Activated naive CD8-positive, alpha-beta T cell treated with anti-CD3 and anti-CD28 coated beads, Interleukin-2, amount 50 U/mL, for 24 hours (primary cell): ENCODE data around the gene AGO1.

Source experiments
- ATAC-seq: fragments of 150-1000 bp; cut with Tn5 transposase; one replicate; pipeline ENCODE4 v1.10.0; 2021
- DNase-seq: peaks from one replicate; pipeline ENCODE4 v3.0.0; 2021
- H3K27ac Mint-ChIP-seq: one replicate; pipeline ENCODE4 v1.8.0; 2021; ENCODE audit warnings: mild to moderate bottlenecking, mixed read lengths
- H3K27me3 Mint-ChIP-seq: one replicate; pipeline ENCODE4 v1.8.0; 2021; ENCODE audit warnings: mixed read lengths
- H3K36me3 Mint-ChIP-seq: one replicate; pipeline ENCODE4 v1.8.0; 2021; ENCODE audit warnings: low read depth, mixed read lengths
- H3K4me1 Mint-ChIP-seq: one replicate; pipeline ENCODE4 v1.8.0; 2021; ENCODE audit warnings: mixed read lengths
- H3K4me3 Mint-ChIP-seq: one replicate; pipeline ENCODE4 v1.8.0; 2021; ENCODE audit warnings: mild to moderate bottlenecking, moderate library complexity, mixed read lengths
- H3K9me3 Mint-ChIP-seq: one replicate; pipeline ENCODE4 v1.8.0; 2021; ENCODE audit warnings: mixed read lengths

Gene AGO1

GRCh38 chr1:35882945-35883634 is at the start of gene AGO1:
Gene AGO1 (plus strand): TSS chr1:35883209. CDS start chr1:35883422, 213 bp downstream.
- ATAC-seq (peak; percentile 97), DNase-seq (peak; percentile 98)
- Mint-ChIP-seq H3K36me3 (no peaks in the 10 kb centered on the region), H3K4me1 (peaks cover 45% of the 10 kb centered on the region), H3K9me3 (no peaks in the 10 kb centered on the region), H3K27me3 (peaks cover 3% of the 10 kb centered on the region), H3K4me3 (peak within 1 kb of the TSS; percentile 90), H3K27ac (peak within 1 kb of the TSS; percentile 79)

DNA sequence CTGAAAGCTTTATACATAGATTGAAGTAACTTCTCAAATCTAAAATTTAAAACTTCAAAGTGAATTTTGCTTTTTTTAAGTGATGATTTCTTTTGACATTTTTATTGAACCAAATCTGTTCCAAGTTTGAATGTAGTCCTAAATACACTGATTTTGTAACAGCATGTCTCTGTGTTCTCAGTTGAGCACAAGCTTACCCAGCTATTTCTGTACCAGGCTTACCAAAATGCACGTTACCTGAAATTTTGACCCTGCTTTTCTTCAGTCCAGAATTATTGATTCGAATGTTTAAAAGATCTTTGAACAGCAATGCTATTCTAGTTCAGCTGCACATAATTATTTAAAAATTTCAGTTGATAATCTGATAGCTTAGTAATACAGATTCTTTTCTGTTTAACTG is 49.6 kb upstream of the AGO1 start:
- Mint-ChIP-seq H3K27ac (no peak overlapping the region), H3K4me1 (no peaks in the 10 kb centered on the region), H3K36me3 (peaks cover 13% of the 10 kb centered on the region), H3K4me3 (no peak overlapping the region), H3K9me3 (no peaks in the 10 kb centered on the region), H3K27me3 (no peaks in the 10 kb centered on the region)
- ATAC-seq, result no peak
- no peak for DNase-seq

DNA sequence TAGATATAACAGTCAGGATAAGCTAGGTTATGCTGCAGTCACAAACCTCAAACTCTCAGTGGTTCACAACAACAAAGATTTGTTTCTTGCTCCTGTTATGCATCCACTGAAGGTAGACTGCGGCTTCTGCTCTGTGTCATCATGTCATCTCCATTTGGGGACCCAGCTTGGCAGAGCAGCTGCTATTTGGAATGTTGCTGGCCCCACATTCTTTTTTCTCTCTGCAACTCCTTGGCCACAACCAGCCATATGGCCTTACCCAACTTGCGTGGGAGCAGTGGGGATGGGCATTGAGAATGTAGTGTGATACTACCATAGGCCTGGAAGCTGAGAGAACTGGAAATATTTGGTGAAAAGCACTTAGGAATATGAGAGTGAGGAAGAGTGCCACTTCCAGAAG is 48.8 kb upstream of the AGO1 start:
- no peaks in the 10 kb centered on the region for H3K4me1 Mint-ChIP-seq
- peaks cover 15% of the 10 kb centered on the region for H3K36me3 Mint-ChIP-seq

GRCh38 chr1:35835398-35835797 is 47.6 kb upstream of the AGO1 start:
- Mint-ChIP-seq H3K4me1 (no peaks in the 10 kb centered on the region), H3K27me3 (no peaks in the 10 kb centered on the region), H3K27ac (no peak overlapping the region), H3K9me3 (no peaks in the 10 kb centered on the region), H3K4me3 (no peak overlapping the region), H3K36me3 (peaks cover 15% of the 10 kb centered on the region)
- DNase-seq, result no peak
- no peak for ATAC-seq

More for the DNA sequence above, 48.8 kb upstream of the AGO1 start:
- Mint-ChIP-seq H3K27ac (no peak overlapping the region), H3K4me3 (no peak overlapping the region), H3K9me3 (no peaks in the 10 kb centered on the region), H3K27me3 (no peaks in the 10 kb centered on the region)
- DNase-seq (no peak), ATAC-seq (no peak)

GRCh38 chr1:35836734-35837133 is 46.3 kb upstream of the AGO1 start:
- H3K36me3 Mint-ChIP-seq, result peaks cover 15% of the 10 kb centered on the region
- H3K27me3 Mint-ChIP-seq, result no peaks in the 10 kb centered on the region
- DNase-seq, result no peak
- no peaks in the 10 kb centered on the region for H3K9me3 Mint-ChIP-seq
- ATAC-seq, result no peak
- H3K4me1 Mint-ChIP-seq, result no peaks in the 10 kb centered on the region
- no peak overlapping the region for H3K4me3 Mint-ChIP-seq
- H3K27ac Mint-ChIP-seq, result no peak overlapping the region

DNA sequence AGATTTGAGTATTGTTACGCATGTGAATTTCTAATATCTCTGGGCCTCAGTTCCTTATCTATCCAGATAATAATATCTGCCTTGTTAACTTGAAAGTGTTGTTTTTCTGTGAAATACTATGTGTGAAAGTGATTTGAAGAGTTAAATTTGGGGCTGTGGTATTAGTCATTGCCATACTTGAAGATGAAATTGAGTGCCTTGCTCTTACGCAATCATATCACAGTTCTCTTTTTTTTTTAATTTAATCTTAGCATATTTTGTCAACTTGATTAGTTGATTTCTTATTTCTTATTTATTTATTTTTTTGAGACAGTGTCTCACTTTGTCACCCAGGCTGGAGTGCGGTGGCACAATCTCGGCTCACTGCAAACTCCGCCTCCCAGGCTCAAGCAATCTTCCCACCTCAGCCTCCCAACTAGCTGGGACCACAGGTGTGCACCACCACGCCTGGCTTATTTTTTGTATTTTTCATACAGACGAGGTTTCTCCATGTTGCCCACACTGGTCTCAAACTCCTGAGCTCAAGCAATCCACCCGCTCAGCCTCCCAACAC is 44.2 kb upstream of the AGO1 start:
- Mint-ChIP-seq H3K27ac (no peak overlapping the region), H3K27me3 (no peaks in the 10 kb centered on the region), H3K36me3 (peaks cover 17% of the 10 kb centered on the region), H3K4me3 (no peak overlapping the region), H3K9me3 (no peaks in the 10 kb centered on the region), H3K4me1 (no peaks in the 10 kb centered on the region)
- DNase-seq, result no peak
- ATAC-seq, result no peak

GRCh38 chr1:35844826-35845225 is 38.2 kb upstream of the AGO1 start:
- Mint-ChIP-seq H3K27me3 (no peaks in the 10 kb centered on the region), H3K9me3 (no peaks in the 10 kb centered on the region), H3K4me1 (no peaks in the 10 kb centered on the region), H3K4me3 (no peak overlapping the region), H3K27ac (no peak overlapping the region), H3K36me3 (peaks cover 2% of the 10 kb centered on the region)
- ATAC-seq, result no peak
- no peak for DNase-seq

DNA sequence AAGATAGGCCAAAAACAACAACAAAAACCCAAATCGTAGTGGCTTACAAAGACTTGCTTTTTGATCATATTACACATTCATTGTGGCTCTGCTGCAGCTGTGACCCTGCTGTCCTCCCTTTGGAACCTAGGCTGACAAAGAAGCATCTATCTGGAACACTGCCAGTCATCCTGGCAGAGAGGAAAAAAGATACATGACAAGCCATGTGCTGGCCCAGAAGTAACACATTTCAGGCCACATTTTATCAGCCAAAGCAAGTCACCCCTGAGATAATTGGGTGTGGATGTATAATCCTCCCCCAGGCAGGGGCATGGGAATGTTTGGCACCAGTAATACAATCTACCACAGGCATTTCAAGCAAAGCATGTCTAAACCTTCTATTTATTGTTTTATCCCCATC is 37.2 kb upstream of the AGO1 start:
- Mint-ChIP-seq H3K4me1 (no peaks in the 10 kb centered on the region), H3K36me3 (peaks cover 3% of the 10 kb centered on the region), H3K27ac (no peak overlapping the region), H3K27me3 (no peaks in the 10 kb centered on the region), H3K9me3 (no peaks in the 10 kb centered on the region), H3K4me3 (no peak overlapping the region)
- DNase-seq, result no peak
- ATAC-seq, result no peak

DNA sequence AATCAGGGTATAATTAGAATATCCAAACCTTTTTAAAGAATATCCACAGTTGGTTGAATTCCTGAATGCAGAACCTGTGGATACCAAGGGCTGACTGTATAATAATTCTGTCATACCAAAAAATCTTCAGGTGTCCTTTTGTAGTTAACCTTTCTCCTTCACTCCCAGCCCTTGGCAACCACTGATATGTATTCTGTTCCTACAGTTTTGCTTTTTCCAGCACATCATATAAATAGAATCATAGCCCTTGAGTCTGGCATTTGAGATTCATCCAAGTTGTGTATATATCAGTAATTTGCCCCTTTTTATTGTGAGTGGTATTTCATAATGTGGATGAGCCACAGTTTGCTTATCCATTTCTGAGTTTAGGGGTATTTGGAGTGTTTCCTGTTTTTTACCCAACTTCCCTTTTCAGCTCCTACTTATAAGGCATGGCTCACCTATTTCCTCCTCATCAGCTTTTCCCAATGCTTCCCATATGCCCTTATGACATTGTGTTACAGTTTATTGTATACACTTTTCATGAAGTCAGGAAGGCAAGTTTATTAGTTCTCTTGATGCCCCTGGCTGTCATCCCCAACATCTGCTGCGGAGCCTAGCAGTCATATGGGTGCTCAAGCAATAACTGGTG is 35.0 kb upstream of the AGO1 start:
- DNase-seq, result no peak
- no peak for ATAC-seq
- Mint-ChIP-seq H3K9me3 (no peaks in the 10 kb centered on the region), H3K27me3 (no peaks in the 10 kb centered on the region), H3K27ac (no peak overlapping the region), H3K36me3 (peaks cover 2% of the 10 kb centered on the region), H3K4me3 (no peak overlapping the region), H3K4me1 (no peaks in the 10 kb centered on the region)

GRCh38 chr1:35850051-35850450 is 33.0 kb upstream of the AGO1 start:
- no peaks in the 10 kb centered on the region for H3K4me1 Mint-ChIP-seq
- ATAC-seq, result no peak
- peaks cover 5% of the 10 kb centered on the region for H3K36me3 Mint-ChIP-seq
- DNase-seq, result no peak
- no peaks in the 10 kb centered on the region for H3K27me3 Mint-ChIP-seq
- no peaks in the 10 kb centered on the region for H3K9me3 Mint-ChIP-seq
- H3K27ac Mint-ChIP-seq, result no peak overlapping the region
- no peak overlapping the region for H3K4me3 Mint-ChIP-seq

DNA sequence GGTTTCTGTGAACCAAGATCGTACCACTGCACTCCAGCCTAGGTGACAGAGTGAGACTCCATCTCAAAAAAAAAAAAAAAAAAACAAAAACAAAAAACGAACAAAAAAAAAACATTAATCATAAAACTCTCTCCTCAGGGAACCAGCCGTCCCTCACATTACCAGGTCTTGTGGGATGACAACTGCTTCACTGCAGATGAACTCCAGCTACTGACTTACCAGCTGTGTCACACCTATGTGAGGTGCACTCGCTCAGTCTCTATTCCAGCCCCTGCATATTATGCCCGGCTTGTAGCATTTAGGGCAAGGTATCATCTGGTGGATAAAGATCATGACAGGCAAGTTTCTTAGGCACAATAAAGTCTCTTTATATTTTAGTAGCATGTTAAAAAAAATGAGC is 32.3 kb upstream of the AGO1 start:
- Mint-ChIP-seq H3K36me3 (peaks cover 5% of the 10 kb centered on the region), H3K4me3 (no peak overlapping the region), H3K9me3 (no peaks in the 10 kb centered on the region), H3K4me1 (no peaks in the 10 kb centered on the region), H3K27ac (no peak overlapping the region), H3K27me3 (no peaks in the 10 kb centered on the region)
- ATAC-seq (no peak), DNase-seq (no peak)

DNA sequence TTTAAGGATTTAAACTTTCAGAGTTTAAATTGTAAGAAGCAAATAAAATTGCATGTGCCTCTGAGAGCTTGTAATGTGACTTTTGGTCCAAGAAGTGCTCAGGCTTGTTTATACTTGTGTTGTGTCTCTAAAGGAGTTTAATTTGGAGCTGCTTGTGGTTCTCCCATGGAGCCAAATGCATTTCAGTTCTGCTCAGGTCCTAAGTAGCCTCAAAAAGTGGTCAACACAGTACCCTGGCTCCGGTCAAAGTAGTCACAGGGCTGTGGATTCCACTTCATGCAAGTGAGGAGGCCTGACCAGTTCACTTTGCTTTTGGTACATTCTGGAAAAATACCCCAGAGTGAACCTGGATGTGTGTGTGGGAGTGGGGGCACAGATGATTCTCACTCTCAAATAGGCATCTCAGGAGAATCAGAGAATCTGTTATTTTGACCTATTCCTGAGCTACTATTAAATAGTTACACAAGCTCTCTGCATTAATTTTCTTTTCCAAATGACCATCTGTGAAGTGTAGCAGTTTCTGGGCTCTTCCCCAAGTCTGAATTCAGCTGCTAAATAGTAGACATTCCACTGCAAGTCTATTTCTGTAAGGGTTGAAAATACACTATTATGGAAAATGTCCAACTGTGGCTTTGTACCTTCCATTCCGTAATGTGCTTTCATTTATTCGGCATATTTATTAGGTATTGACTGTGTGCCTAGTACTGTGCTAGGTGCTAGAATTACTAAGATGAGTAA is 31.7 kb upstream of the AGO1 start:
- H3K9me3 Mint-ChIP-seq, result no peaks in the 10 kb centered on the region
- no peak overlapping the region for H3K27ac Mint-ChIP-seq
- no peak overlapping the region for H3K4me3 Mint-ChIP-seq
- DNase-seq (no peak), ATAC-seq (no peak)
- peaks cover 7% of the 10 kb centered on the region for H3K36me3 Mint-ChIP-seq
- no peaks in the 10 kb centered on the region for H3K27me3 Mint-ChIP-seq
- no peaks in the 10 kb centered on the region for H3K4me1 Mint-ChIP-seq

- DNase-seq (no peak), ATAC-seq (no peak)
- no peaks in the 10 kb centered on the region for H3K4me1 Mint-ChIP-seq
- H3K36me3 Mint-ChIP-seq, result peaks cover 7% of the 10 kb centered on the region
- no peak overlapping the region for H3K27ac Mint-ChIP-seq
- no peaks in the 10 kb centered on the region for H3K27me3 Mint-ChIP-seq
- H3K4me3 Mint-ChIP-seq, result no peak overlapping the region
- H3K9me3 Mint-ChIP-seq, result no peaks in the 10 kb centered on the region
Observed at GRCh38 chr1:35852241-35852640, 30.8 kb upstream of the AGO1 start.

GRCh38 chr1:35854989-35855700 is 27.9 kb upstream of the AGO1 start:
- H3K27ac Mint-ChIP-seq, result no peak overlapping the region
- no peaks in the 10 kb centered on the region for H3K27me3 Mint-ChIP-seq
- peaks cover 7% of the 10 kb centered on the region for H3K36me3 Mint-ChIP-seq
- DNase-seq (no peak), ATAC-seq (no peak)
- no peaks in the 10 kb centered on the region for H3K9me3 Mint-ChIP-seq
- H3K4me3 Mint-ChIP-seq, result no peak overlapping the region
- H3K4me1 Mint-ChIP-seq, result no peaks in the 10 kb centered on the region
